ENCODE results near the gene TMEM69.
A peak's percentile ranks its signal among the peaks of the same experiment; 100 is the strongest.
"Not testable (repeated sequence)": the region's sequence is repeated elsewhere in the genome, so short reads cannot be mapped to it uniquely, and the experiment has no call there.

TMEM69 gene

DNA sequence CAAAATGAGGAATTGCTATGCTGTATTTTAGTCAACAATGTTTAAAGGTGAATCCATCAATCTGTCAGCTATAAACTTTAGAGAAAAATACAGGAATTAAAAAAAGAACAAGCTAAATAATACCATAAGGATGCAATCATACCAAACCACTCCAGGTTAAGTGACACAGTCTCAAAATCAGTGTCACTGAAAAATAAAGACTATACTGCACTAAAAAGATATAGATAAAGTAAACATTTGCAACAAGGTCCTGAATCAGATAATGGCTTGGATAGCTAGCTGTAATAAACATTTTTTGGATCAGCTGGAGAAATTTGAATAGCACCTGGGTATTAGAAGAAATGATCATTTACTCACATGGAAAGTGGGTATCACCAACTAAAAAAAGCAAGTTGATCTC, 9.5 kb upstream of the TMEM69 start:
- no peak for DNase-seq

DNA sequence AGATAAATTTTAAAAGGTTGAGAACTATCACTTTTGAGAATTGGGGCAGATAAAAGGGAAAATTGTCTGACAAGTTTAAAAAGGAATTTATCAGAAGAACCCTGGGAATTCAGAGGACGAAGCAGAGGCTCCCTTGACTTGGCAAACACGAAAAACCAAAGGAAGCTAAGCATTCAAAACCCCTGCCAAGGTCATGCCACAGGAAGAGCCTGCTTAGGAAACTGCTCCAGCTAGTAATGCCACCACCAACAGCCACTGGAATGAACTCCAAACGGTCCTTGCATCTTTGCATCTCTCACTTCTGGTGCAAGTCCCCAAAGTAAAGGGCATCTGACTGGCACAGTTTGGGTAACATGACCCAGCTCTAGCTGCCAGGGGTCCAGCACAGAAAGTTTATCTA, 8.9 kb upstream of the TMEM69 start:
- no peak for DNase-seq

DNA sequence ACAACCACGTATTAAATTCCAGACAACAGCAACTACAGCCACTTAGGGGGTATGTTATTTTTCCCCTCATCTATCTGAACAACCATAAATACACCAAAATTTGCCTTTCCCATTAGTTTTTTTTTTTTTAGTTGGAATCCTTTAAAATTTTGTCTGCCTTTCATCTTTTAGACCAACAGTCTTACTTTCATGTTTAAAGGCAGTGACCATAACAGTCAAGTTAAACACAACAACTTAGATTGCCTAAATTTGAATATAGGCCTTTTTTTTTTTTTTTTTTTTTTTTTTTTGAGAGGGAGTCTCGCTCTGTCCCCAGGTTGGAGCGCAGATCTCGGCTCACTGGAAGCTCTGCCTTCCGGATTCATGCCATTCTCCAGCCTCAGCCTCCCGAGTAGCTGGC, 5.0 kb upstream of the TMEM69 start:
- DNase-seq = no peak

DNA sequence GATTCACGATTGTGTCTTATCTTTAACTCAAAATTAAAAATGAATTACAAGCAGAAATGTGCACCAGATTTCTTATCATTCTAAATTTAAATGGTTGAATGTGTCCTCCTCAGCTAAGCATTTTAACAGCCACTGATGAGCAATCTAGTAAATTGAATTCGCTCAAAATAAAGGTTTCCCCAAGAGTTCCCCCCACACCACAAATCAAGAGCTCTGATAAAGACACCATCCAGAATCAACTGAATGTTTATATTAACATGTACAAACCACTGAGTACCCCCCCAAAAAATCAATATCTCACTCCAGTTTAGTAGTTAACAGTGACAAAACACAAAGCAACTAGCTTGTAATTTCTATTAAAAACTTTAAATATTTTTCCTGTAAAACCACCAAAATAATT, 3.6 kb upstream of the TMEM69 start:
- DNase-seq = no peak

DNA sequence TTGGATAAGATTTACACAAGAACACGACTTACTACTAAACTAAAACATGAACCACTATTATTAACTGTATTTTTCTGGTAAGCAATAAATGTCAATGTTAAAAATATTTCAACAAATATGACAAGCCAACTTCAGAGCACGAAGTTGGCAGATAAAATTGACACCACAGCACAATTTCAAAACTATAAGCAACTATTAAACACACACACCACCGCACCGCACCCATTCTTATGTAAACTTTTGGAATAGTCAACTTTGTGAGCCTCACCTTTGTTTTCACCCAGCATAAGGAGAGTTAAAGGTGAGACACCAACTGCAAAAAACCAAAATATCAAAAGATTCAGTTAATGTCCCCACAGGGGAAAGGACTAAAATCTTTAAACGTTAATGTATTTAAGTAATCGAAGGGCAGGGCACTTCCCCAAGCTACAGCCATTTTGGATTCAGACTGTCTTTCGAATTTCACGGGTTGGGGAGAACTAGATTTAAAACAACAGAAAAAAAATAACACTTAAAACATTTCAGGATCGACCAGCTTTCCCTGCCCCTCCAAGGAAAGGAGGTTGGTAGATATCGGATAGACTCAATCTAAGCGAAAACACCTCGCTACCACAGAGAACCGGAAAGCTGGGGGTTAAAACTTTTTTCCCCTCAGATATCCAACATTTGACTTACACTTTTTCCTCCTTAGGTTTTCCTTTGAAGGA, 2.5 kb upstream of the TMEM69 start:
- DNase-seq = peak; percentile 20

DNA sequence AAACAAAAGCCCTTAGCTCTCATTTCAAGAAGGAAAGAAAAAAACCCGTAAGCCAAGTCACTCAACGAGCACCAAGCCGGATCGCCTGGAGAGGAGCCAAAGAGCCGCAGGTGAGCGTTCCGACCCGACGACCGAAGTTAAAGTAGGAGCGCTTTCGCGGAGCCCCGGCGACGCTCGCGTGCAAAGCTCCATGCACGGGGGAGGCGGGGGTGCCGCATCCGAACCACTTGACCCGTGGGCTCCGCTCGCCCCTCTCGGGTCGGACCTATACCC, 2.0 kb upstream of the TMEM69 start:
- peak; percentile 59 for DNase-seq

DNA sequence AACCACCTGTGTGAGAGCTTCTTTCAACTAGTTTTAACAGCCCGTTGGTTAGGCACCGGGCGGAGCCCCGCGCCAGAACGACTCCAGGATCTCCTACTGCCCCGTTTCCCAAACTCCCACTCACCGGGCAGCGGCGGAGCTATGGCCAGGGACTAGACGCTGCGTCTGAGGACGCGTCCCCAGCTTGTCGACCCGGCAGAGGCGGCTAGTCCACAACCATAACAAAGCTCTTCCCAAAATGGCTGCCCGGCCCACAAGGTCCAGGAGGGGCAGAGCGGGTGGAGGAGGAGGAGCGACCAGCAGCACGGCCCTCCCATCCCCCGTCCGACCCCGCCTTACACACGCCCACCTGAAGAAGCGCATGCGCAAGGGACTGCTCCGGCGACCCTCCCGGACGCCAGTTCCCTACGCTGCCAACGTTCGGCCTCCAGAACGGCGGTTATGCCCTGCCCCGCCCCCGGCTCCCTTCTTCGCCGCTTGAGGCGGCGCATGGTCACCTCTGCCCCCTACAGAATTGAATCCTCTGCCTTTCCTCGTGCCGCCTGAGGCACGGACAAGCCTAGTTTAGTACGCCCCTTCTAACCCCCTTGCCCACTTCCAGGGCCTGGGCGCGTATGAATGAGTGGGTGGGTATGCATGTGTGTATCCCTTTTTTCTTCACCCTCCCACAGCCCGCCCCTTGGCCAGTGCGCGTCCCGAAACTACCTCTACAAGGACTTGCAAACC, 1.5 kb upstream of the TMEM69 start, which contains the start of gene GPBP1L1:
GPBP1L1 (minus strand) TSS at position 246 of the 726 bp plus-strand sequence. CDS start 27,446 bp downstream, outside the sequence.
- DNase-seq = peak; percentile 94

DNA sequence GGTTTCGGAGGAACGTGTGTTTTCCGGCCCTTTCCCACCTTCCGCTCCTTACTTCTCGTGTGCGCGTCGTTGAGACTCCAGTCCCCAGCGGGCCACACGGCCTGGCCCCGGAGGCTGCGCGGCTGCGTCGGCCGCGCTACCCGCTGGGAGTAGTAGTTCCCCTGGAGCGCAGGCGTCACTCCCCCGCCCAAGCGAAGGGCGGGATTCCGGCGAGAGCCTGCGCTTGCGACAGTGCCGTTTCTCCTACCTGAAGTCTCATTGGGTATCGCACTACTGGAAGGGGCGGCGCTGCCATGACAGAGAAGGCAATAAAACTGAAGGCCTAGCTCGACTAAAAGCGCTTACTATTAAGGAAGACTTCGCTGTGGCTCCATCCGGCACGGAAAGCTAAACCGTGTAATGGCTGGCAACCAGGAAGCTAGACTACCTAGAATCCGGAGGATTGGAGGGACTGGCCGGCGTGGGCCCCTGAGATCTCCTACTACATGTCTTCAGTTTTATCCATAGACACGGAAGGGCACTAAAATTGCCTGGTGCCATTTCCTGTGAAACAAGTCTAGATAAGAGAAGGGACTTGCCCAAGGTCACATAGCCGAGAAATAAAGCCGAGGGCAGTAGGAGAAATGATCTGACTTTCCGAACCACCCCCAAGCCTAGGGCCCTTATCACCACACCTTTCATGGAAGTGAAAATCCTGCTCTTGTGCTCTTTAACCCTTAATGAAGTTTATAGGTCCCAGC, 797 bp upstream of the TMEM69 start:
- DNase-seq = peak; percentile 97

DNA sequence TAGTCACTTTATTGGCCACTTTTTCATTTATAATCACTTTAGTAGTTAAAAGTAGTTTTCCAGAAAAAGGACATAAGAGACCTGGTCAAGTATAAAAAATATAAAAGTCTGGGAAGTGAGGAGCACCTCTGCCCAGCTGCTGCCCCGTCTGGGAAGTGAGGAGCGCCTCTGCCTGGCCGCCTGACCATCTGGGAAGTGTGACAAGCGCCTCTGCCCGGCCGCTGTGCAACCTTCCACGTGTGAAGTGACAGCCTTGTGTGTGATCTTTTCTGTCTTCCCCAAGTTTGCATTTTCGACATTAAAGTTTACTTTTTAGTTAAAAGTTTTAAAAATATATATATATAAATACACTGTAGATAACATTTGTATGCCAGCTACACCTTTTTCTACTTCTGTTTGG, 5.8 kb downstream of the TMEM69 start:
- not testable (repeated sequence) for DNase-seq

DNA sequence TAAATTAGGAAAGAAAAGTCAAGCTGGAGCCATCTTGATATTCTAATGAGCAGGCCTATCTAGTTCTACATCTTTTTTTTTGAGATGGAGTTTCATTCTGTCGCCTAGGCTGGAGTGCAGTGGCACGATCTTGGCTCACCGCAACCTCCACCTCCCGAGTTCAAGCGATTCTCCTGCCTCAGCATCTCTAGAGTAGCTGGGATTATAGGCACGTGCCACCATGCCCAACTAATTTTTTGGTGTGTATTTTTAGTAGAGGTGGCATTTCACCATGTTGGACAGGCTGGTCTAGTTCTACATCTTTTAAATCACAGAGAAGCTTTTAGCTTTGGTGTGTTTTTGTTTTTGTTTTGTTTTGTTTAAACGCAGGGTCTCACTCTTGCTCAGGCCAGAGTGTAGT, 6.8 kb downstream of the TMEM69 start:
- no peak for DNase-seq

DNA sequence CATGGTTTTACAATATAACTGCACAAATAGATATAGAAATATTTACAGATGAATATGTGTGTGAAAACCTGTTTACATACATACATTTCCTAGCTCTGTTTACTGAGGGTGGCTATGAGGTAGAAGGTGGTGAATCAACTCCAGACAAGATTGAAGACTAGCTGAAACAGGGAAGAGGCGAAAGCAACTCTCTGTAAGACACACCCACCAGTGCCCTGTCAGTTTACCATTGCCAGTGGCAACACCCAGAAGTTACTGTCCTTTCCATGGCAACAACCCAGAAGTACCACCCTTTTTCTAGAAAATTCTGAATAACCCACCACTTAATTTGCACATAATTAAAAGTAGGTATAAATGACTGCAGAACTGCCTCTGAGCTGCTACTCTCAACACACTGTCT, 16.7 kb downstream of the TMEM69 start:
- DNase-seq = no peak

DNA sequence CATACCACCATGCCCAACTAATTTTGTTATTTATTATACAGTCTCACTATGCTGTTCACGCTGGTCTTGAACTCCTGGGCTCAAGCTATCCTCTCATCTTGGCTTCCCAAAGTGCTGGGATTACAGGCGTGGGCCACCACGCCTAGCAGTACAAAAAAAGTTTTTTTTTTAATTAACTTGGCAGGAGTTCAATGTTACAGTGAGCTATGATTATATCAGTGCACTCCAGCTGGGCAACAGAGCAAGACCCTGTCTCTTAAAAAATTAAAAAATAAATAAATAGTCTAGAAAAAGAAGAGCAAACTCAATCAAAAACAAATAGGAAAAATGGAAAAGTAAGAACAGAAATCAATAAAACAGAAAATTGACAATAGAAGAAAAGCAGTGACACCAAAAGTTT, 25.7 kb downstream of the TMEM69 start:
- DNase-seq = no peak

DNA sequence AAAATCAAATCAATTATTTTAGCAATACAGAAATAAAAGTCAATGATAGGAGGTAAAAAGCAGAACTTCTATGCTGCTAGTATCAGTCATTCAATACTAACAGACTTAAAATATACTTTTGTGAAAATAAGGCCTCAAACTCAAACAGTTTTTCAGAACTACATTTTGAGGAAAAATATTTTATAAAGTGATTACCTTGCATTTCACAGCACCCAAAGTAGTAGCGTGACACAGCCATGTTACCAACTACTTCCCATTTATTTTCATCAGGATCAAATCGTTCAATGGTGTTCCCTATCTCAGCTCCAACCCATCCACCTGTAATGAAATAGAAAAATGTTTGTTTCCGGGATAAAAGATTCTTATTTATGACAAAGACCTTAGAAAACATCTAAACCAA, 28.7 kb downstream of the TMEM69 start:
- DNase-seq = no peak

DNA sequence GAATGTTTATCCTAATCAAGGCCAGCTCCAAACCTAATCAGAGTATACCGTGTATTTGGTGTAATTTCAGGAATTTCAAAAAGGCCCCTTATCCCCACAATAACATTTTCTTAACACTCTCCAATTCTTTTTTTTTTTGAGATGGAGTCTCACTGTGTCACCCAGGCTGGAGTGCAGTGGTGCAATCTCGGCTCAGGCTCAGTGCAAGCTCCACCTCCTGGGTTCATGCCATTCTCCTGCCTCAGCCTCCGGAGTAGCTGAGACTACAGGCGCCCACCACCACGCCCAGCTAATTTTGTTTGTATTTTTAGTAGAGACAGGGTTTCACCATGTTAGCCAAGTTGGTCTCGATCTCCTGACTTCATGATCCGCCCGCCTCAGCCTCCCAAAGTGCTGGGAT, 29.4 kb downstream of the TMEM69 start:
- DNase-seq = not testable (repeated sequence)

DNA sequence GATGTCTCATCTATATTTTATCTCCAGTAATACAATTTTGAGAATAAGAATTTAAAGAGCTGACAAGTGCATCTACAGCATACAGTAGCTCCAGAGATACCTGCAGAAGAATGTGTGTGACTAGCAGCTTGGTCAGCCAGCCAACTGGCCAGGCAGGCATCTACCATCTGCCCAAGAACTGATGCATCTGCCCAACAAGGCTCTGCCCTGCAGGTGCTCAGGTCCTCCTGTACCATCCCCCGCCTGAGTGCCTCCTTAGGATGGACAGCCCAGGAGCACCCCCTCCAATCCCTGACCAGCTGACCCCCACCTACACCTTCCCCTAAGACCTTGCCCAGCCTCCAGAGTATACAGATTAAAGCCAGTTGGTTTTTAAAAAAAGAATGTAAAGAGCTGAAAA, 30.3 kb downstream of the TMEM69 start:
- DNase-seq = no peak

DNA sequence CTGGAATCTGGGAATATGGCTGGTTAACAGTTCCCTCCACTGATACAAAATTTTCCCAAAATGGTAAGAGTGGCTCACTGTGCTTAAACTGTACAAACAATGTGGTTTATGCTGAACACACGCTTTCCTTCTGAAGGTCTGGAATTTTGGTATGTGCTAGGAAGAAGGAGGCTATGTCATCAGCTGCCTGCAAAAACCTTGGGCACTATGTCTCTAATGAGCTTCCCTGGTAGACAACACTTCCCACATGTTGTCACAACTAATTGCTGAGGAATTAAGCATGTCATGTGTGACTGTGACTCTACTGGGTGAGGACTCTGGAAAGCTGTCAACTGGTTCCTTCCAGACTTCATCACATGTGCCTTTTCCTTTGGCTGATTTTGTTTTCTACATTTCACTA, 33.2 kb downstream of the TMEM69 start:
- DNase-seq = peak; percentile 0

DNA sequence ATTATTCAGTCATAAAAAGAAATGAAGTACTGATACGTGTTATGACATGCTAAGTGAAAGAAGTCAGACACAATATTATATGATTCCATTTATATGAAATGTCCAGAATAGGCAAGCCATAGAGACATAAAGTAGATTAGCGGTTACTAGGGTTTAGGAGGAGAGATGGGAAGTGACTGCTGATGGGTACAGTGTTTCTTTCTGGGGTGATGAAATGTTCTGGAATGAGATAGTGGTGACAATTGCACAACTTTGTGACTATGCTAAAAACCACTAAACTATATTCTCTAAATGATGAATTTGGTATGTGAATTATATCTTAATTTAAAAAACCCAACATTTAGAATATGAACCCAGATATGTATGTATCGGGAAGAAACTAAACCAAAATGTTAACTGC, 34.8 kb downstream of the TMEM69 start:
- no peak for DNase-seq

DNA sequence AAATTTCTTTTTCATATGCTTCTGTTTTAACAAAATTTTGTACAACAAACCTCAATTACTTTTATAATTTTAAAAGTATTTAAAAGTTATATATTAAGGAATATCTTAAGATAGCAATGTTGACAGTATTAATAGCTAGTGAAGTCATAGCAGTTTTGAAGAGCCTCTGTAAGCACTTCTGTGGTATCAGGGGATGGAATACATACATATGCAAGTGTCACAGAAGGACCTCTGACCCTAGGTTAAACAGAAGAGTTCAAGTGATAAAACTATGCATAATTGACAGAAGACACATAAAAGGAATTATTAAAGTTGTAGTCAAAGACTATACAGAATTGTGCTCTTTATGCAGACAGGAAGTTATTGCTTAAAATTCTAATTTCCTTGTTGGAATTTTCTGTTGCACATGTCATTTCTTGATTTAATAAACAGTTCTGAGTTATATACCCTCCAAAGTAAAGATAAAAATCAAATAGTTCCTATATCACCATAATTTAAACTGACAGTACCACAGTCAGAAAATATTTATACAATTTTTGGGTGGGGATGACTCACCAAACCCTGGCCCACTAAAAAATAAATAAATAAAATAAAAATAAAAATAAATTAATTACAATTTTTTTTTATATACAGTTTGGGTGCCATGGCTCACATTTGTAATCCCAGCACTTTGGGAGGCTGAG, 35.4 kb downstream of the TMEM69 start:
- no peak for DNase-seq

DNA sequence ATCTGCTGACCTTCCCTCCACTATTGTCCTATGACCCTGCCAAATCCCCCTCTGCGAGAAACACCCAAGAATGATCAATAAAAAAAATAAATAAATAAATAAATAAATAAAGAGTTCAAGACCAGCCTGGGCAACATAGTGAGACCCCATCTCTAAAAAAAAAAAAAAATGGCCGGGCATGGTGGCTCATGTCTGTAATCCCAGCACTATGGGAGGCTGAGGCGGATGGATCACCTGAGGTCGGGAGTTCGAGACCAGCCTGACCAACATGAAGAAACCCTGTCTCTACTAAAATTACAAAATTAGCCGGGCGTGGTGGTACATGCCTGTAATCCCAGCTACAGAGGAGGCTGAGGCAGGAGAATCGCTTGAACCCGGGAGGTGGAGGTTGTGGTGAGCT, 38.0 kb downstream of the TMEM69 start:
- not testable (repeated sequence) for DNase-seq

DNA sequence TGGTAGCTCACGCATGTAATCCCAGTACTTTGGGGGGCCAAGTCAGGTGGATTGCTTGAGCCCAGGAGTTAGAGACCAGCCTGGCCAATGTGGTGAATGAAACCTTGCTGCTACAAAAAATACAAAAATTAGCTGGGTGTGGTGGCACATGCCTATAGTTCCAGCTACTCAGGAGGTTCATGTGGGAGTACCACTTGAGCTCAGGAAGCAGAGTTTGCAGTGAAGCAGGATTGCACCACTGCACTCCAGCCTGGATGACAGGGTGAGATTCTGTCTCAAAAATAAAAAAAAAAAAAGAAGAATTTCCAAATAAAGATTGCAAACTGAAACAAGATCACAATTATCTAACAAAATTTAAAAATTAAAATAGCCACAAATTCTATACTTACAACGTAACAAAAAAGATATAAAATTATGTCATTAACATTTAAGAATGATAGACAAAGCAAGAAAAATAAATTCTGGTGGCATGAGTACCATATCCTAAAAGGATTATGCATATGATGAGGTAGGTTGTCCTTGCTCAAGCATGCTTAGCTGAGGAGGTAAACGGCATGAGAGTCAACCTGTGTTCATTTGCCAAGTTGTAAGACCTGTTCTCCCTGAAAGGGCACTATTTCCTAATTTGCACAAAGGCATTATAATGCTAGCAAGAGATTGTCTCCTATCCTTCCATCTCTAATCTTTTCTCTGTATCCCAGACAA, 42.2 kb downstream of the TMEM69 start:
- no peak for DNase-seq

DNA sequence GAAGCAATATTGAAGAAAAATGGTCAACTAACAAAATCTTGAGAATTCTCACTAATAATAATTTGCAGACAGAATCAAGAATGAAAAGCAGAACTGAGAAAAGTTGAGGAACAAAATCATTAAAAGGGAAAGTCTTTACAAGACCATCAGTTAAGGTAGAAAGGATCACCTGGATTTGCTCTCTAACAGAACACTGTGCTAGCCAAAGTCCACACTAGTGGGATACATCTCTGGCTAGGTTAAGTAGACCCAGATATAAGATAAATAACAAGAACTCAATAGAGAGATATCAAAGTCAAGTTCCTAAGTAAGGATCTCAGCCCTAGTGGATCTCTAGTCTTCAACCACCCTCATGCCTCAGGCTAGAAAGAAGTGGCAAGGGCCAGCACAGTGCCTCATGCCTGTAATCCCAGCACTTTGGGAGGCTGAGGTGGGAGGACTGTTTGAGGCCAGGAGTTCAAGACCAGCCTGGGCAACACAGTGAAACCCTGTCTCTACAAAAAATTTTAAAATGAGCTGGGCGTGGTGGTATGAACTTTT, 42.9 kb downstream of the TMEM69 start:
- no peak for DNase-seq

DNA sequence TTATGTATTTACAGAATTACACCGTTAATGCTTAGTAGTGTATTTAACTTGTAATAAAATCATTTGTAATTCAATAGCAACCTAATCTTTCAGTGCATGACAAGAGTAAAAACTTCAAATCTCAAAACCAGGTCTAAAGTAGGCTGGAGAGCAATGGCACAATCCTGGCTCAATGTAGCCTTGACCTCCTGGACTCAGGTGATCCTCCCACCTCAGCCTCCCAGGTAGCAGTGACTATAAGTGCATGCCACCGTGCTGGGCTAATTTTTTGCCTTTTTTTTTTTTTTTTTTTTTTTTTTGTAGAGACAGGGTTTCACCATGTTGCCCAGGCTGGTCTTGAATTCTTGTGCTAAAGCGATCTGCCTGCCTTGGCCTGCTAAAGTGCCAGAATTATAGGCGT, 51.2 kb downstream of the TMEM69 start:
- no peak for DNase-seq
